Upper lobe of left lung (tissue), 6 donors: ENCODE data around the gene ESPNL. TPM values are rescaled to one million over a fixed set of nuclear protein-coding genes. Genes with fewer than 3 reads are reported as not detected.

Experiments used
- ATAC-seq, 2 donors: fragments of 200-7000 bp; cut with Tn5 transposase; one replicate each; pipeline ENCODE4 v1.9.1; 2022; ENCODE audit warnings: mild to moderate bottlenecking in 2 of 2, moderate library complexity in 2 of 2; ENCODE audit not compliant: low FRiP score in 2 of 2
- DNase-seq, 2 donors: peaks; one replicate each; pipeline ENCODE4 v3.0.0-alpha.2; 2019 to 2020
- H3K27ac ChIP-seq, 4 donors: fragments of 200-600 bp; sonication (generic); one replicate each; pipeline ENCODE4 v1.5.1; 2016 to 2019
- H3K27me3 ChIP-seq, 4 donors: fragments of 200-600 bp; sonication (generic); one replicate each; pipeline ENCODE4 v1.5.1; 2017 to 2019
- H3K36me3 ChIP-seq, 4 donors: fragments of 200-600 bp; sonication (generic); one replicate each; pipeline ENCODE4 v1.5.1; 2016 to 2019
- H3K4me1 ChIP-seq, 4 donors: fragments of 200-600 bp; sonication (generic); one replicate each; pipeline ENCODE4 v1.5.1; 2018 to 2019
- H3K4me3 ChIP-seq, 4 donors: fragments of 200-600 bp; sonication (generic); one replicate each; pipeline ENCODE4 v1.5.1; 2017 to 2019; ENCODE audit warnings: mild to moderate bottlenecking in 2 of 4, moderate library complexity in 1 of 4
- H3K9me3 ChIP-seq, 4 donors: fragments of 200-600 bp; sonication (generic); one replicate each; pipeline ENCODE4 v1.5.1; 2018 to 2019
- CTCF ChIP-seq, 6 experiments: fragments of 450-650 bp in 4 of 6; fragments of 200-600 bp in 2 of 6; sonication (generic) in 2 of 6; IDR thresholded peaks; one replicate each; pipeline ENCODE4 v1.5.1; 2016 to 2019; ENCODE audit warnings: antibody characterized with exemption in 6 of 6
- EP300 ChIP-seq, 4 donors: sonication (generic); formaldehyde crosslinking; IDR thresholded peaks; one replicate each; pipeline ENCODE4 v1.5.1; 2017; ENCODE audit warnings: antibody characterized with exemption in 4 of 4, control low read depth in 2 of 4
- POLR2A ChIP-seq, 4 donors: fragments of 450-650 bp; IDR thresholded peaks; one replicate each; pipeline ENCODE4 v1.5.1; 2016 to 2017; ENCODE audit warnings: antibody characterized with exemption in 4 of 4, mild to moderate bottlenecking in 2 of 4
- POLR2AphosphoS5 ChIP-seq, 2 donors: sonication (generic); formaldehyde crosslinking; IDR thresholded peaks; one replicate each; pipeline ENCODE4 v1.5.1; 2017; ENCODE audit warnings: antibody characterized with exemption in 2 of 2
- WGBS, 2 donors: methylation state at CpG; one replicate each; pipeline ENCODE4 v1.1.5; 2017 to 2018; 5-methylcytosine and 5-hydroxymethylcytosine counted together
- total RNA-seq, 6 donors: library from RNA; depleted of rRNA in 4 of 6; stranded (reverse); fragments of >200 nt in 4 of 6; gene quantifications; one replicate each; pipeline versions ENCODE4 v1.1.0 to v1.2.1, GENCODE V29; 2016 to 2021
- donor health status: DM: no; HTN: no; CAD: no; lungs with moderate emphysema.
- donor health status: DM: no; HTN: yes; CAD: no; lungs with severe emphysema.

The ESPNL gene
- total RNA-seq, 6 donors from 2014 or later = 0.10 to 3.1 (median 0.38) TPM; not detected in 2

- Histone ChIP-seq H3K4me1 (peaks cover 0 to 9% (median 6%) of the 10 kb centered on the region in 4 donors), H3K27ac (no peak overlapping the region), H3K36me3 (no peaks in the 10 kb centered on the region), H3K27me3 (no peaks in the 10 kb centered on the region), H3K9me3 (no peaks in the 10 kb centered on the region), H3K4me3 (no peak overlapping the region)
- DNase-seq = no peak
- ATAC-seq = no peak
- no peak for TF ChIP-seq CTCF (IDR thresholded peaks at IDR 0.05)
- no peak for TF ChIP-seq POLR2AphosphoS5 (IDR thresholded peaks at IDR 0.05)
- TF ChIP-seq POLR2A (IDR thresholded peaks at IDR 0.05) = no peak
- no peak for TF ChIP-seq EP300 (IDR thresholded peaks at IDR 0.05)
- WGBS, 2 donors = 87 to 88% methylated on average over 15 of the region's 15 CpGs
Measured at GRCh38 chr2:238135601-238136150, 35.5 kb downstream of the ESPNL start.

- Histone ChIP-seq H3K4me3 (no peak overlapping the region), H3K27ac (peak overlapping the region in 1 of 4 donors; percentile 57), H3K27me3 (no peaks in the 10 kb centered on the region), H3K9me3 (no peaks in the 10 kb centered on the region), H3K36me3 (no peaks in the 10 kb centered on the region), H3K4me1 (peaks cover 8 to 19% (median 13%) of the 10 kb centered on the region in 4 donors)
- TF ChIP-seq CTCF (IDR thresholded peaks at IDR 0.05) = no peak
- no peak for TF ChIP-seq EP300 (IDR thresholded peaks at IDR 0.05)
- no peak for TF ChIP-seq POLR2A (IDR thresholded peaks at IDR 0.05)
- TF ChIP-seq POLR2AphosphoS5 (IDR thresholded peaks at IDR 0.05) = no peak
- DNase-seq (peak; percentile 71 to 73), ATAC-seq (peak in 1 of 2 donors; percentile 41)
- WGBS, 2 donors = 70 to 74% methylated on average over 9 to 14 of the region's 14 CpGs
Measured at GRCh38 chr2:238136820-238137537, 36.8 kb downstream of the ESPNL start.

GRCh38 chr2:238137885-238138284, 37.7 kb downstream of the ESPNL start:
- H3K36me3 ChIP-seq = no peaks in the 10 kb centered on the region
- TF ChIP-seq POLR2AphosphoS5 (IDR thresholded peaks at IDR 0.05) (no peak), CTCF (IDR thresholded peaks at IDR 0.05) (no peak), POLR2A (IDR thresholded peaks at IDR 0.05) (no peak), EP300 (IDR thresholded peaks at IDR 0.05) (no peak)
- DNase-seq (no peak), ATAC-seq (no peak)
- no peak overlapping the region for H3K27ac ChIP-seq
- peaks cover 8 to 24% (median 17%) of the 10 kb centered on the region in 4 donors for H3K4me1 ChIP-seq
- no peak overlapping the region for H3K4me3 ChIP-seq
- H3K9me3 ChIP-seq = no peaks in the 10 kb centered on the region
- no peaks in the 10 kb centered on the region for H3K27me3 ChIP-seq
- 85 to 88% methylated on average over 10 to 12 of the region's 13 CpGs for WGBS, 2 donors

GRCh38 chr2:238138331-238139195, 38.4 kb downstream of the ESPNL start, which contains the start of gene KLHL30:
Gene KLHL30, plus strand, starts transcription at chr2:238138668. Its CDS starts 2,087 bp downstream, at chr2:238140755.
- H3K4me3 ChIP-seq = peak within 1 kb of the TSS in 2 of 4 donors; percentile 26
- 68 to 73% methylated on average over 2 to 22 of the region's 22 CpGs for WGBS, 2 donors

More at GRCh38 chr2:238138331-238139195, 38.4 kb downstream of the ESPNL start, which contains the start of gene KLHL30:
- peak in 1 of 2 donors; percentile 68 for DNase-seq
- Histone ChIP-seq H3K27ac (no peak within 1 kb of the TSS), H3K4me1 (peaks cover 8 to 28% (median 18%) of the 10 kb centered on the region in 4 donors), H3K9me3 (no peaks in the 10 kb centered on the region), H3K36me3 (no peaks in the 10 kb centered on the region), H3K27me3 (no peaks in the 10 kb centered on the region)
- TF ChIP-seq CTCF (IDR thresholded peaks at IDR 0.05) (no peak), POLR2A (IDR thresholded peaks at IDR 0.05) (no peak), EP300 (IDR thresholded peaks at IDR 0.05) (no peak), POLR2AphosphoS5 (IDR thresholded peaks at IDR 0.05) (no peak)
- no peak for ATAC-seq
